Esophagus muscularis mucosa (tissue), 4 donors: ENCODE data around the gene GNL1. TPM values are rescaled to one million over a fixed set of nuclear protein-coding genes. Genes with fewer than 3 reads are reported as not detected.

ENCODE experiments used
- DNase-seq: peaks from one replicate; pipeline ENCODE4 v3.0.0-alpha.2; 2017; ENCODE audit errors: extremely low spot score
- H3K27ac ChIP-seq, 4 donors: fragments of 200-600 bp; sonication (generic); replicated peaks in 1 of 4; 1 replicate in 3 of 4; 2 replicates in 1 of 4; pipeline ENCODE4 v1.5.1; 2016 to 2019; ENCODE audit warnings: mild to moderate bottlenecking in 1 of 4
- H3K27me3 ChIP-seq, 4 donors: fragments of 200-600 bp; sonication (generic); one replicate each; pipeline versions ENCODE4 v1.5.1 to v1.6.0; 2016 to 2019
- H3K36me3 ChIP-seq, 4 donors: fragments of 200-600 bp; sonication (generic); one replicate each; pipeline ENCODE4 v1.5.1; 2016 to 2019
- H3K4me1 ChIP-seq, 4 donors: fragments of 200-600 bp; sonication (generic); one replicate each; pipeline ENCODE4 v1.5.1; 2016 to 2019
- H3K4me3 ChIP-seq, 4 donors: fragments of 200-600 bp; sonication (generic); 1 replicate in 2 of 4; 2 replicates in 2 of 4; pipeline ENCODE4 v1.5.1; 2016 to 2019; ENCODE audit warnings: mild to moderate bottlenecking in 4 of 4, moderate library complexity in 1 of 4
- H3K9me3 ChIP-seq, 4 donors: fragments of 200-600 bp; sonication (generic); 1 replicate in 3 of 4; 2 replicates in 1 of 4; pipeline ENCODE4 v1.5.1; 2016 to 2019
- CTCF ChIP-seq, 3 experiments: fragments of 200-600 bp in 2 of 3; fragments of 450-650 bp in 1 of 3; sonication (generic) in 2 of 3; IDR thresholded peaks; one replicate each; pipeline ENCODE4 v1.5.1; 2017 to 2019; ENCODE audit warnings: antibody characterized with exemption in 3 of 3, mild to moderate bottlenecking in 2 of 3, moderate library complexity in 1 of 3
- EP300 ChIP-seq: sonication (generic); formaldehyde crosslinking; IDR thresholded peaks from one replicate; pipeline ENCODE4 v1.6.1; 2017; ENCODE audit warnings: antibody characterized with exemption
- POLR2A ChIP-seq: fragments of 450-650 bp; IDR thresholded peaks from one replicate; pipeline ENCODE4 v1.6.1; 2017; ENCODE audit warnings: antibody characterized with exemption, moderate library complexity, mild to moderate bottlenecking, low read depth
- POLR2AphosphoS5 ChIP-seq, 2 donors: sonication (generic); formaldehyde crosslinking; IDR thresholded peaks; one replicate each; pipeline ENCODE4 v1.6.1; 2017; ENCODE audit warnings: antibody characterized with exemption in 2 of 2
- WGBS: methylation state at CpG from one replicate; pipeline ENCODE4 v1.1.5; 2018; 5-methylcytosine and 5-hydroxymethylcytosine counted together
- intact Hi-C: fragments of 100-400 bp; cut with DNase I; formaldehyde crosslinking; loops from one replicate; pipeline ENCODE4 v1.15.1; 2023
- small RNA-seq, 3 donors: library from RNA; depleted of rRNA; stranded (forward); fragments of <200 nt; gene quantifications; one replicate each; pipeline ENCODE3, GENCODE V24; 2016
- total RNA-seq, 4 donors: library from RNA; depleted of rRNA; stranded (reverse); fragments of >200 nt; gene quantifications; one replicate each; pipeline versions ENCODE4 v1.1.0 to v1.2.1, GENCODE V29; 2016

Gene GNL1
- total RNA-seq, 4 donors from 2014 or later, result 30.3 to 53.5 (median 36.1) TPM

GRCh38 chr6:30494291-30494861 is 61.9 kb downstream of the GNL1 start:
- Histone ChIP-seq H3K9me3 (no peaks in the 10 kb centered on the region), H3K27ac (no peak overlapping the region), H3K4me3 (no peak overlapping the region), H3K36me3 (peaks cover 9 to 46% (median 38%) of the 10 kb centered on the region in 4 donors), H3K4me1 (peaks cover 28 to 41% (median 32%) of the 10 kb centered on the region in 4 donors), H3K27me3 (no peaks in the 10 kb centered on the region)
- TF ChIP-seq CTCF (IDR thresholded peaks at IDR 0.05) (no peak), EP300 (no peak), POLR2A (no peak), POLR2AphosphoS5 (IDR thresholded peaks at IDR 0.05) (no peak)
- intact Hi-C loops, result no loop called here
- no peak for DNase-seq
- 89% methylated on average over 8 of the region's 8 CpGs for WGBS

GRCh38 chr6:30493643-30494250 is 62.5 kb downstream of the GNL1 start:
- 73% methylated on average over 8 of the region's 8 CpGs for WGBS
- intact Hi-C loops, result no loop called here

GRCh38 chr6:30491991-30492952 is 64.0 kb downstream of the GNL1 start:
- 76% methylated on average over 16 of the region's 16 CpGs for WGBS
- no peaks in the 10 kb centered on the region for H3K9me3 ChIP-seq
- intact Hi-C loops, result no loop called here
- peaks cover 31 to 43% (median 34%) of the 10 kb centered on the region in 4 donors for H3K4me1 ChIP-seq
- H3K27ac ChIP-seq, result peak overlapping the region in 2 of 4 donors; percentile 18 to 97
- H3K4me3 ChIP-seq, result peak overlapping the region; percentile 81 to 87 (median 86)
- H3K27me3 ChIP-seq, result no peaks in the 10 kb centered on the region
- DNase-seq, result no peak
- TF ChIP-seq EP300, result no peak
- no peak for TF ChIP-seq CTCF (IDR thresholded peaks at IDR 0.05)
- TF ChIP-seq POLR2A, result no peak
- TF ChIP-seq POLR2AphosphoS5 (IDR thresholded peaks at IDR 0.05), result no peak
- H3K36me3 ChIP-seq, result peaks cover 9 to 46% (median 38%) of the 10 kb centered on the region in 4 donors

More at GRCh38 chr6:30493643-30494250, 62.5 kb downstream of the GNL1 start:
- TF ChIP-seq EP300, result no peak
- no peak for TF ChIP-seq CTCF (IDR thresholded peaks at IDR 0.05)
- no peak for TF ChIP-seq POLR2A
- Histone ChIP-seq H3K36me3 (peaks cover 9 to 46% (median 38%) of the 10 kb centered on the region in 4 donors), H3K4me1 (peaks cover 31 to 44% (median 33%) of the 10 kb centered on the region in 4 donors), H3K27ac (no peak overlapping the region), H3K27me3 (no peaks in the 10 kb centered on the region), H3K4me3 (no peak overlapping the region), H3K9me3 (no peaks in the 10 kb centered on the region)
- DNase-seq, result no peak

Small RNA genes within 50 kb of the gene (small RNA-seq; reads per million reads assigned to genes)
- 1.1 to 3.5 (median 1.5) reads per million in 3 donors for gene MIR877

Other genes starting within 250 kb of the GNL1 start
- gene TRIM39, start 229.6 kb downstream of the GNL1 start, total RNA-seq, result 10 to 100 TPM; 17.4 to 24.5 (median 20.9) TPM
- 100 to 1,000 TPM in 2 of 4 donors, 10 to 100 TPM in 2; 78.1 to 149 (median 113) TPM for gene RPP21, start 211.3 kb downstream of the GNL1 start, total RNA-seq
- 100 to 1,000 TPM; 294 to 649 (median 523) TPM for gene HLA-E, start 67.0 kb downstream of the GNL1 start, total RNA-seq
- 10 to 100 TPM in 1 of 4 donors, 1 to 10 TPM in 3; 3.8 to 10.6 (median 4.5) TPM for gene PRR3, start 806 bp upstream of the GNL1 start, total RNA-seq
- gene ABCF1, start 15.0 kb upstream of the GNL1 start, total RNA-seq, result 10 to 100 TPM; 39.0 to 60.8 (median 51.4) TPM
- gene PPP1R10, start 60.8 kb upstream of the GNL1 start, total RNA-seq, result 10 to 100 TPM; 24.5 to 53.6 (median 37.9) TPM
- 10 to 100 TPM; 36.0 to 41.8 (median 40.0) TPM for gene MRPS18B, start 61.4 kb upstream of the GNL1 start, total RNA-seq
- gene ATAT1, start 70.4 kb upstream of the GNL1 start, total RNA-seq, result 1 to 10 TPM; 2.7 to 8.7 (median 5.1) TPM
- gene C6orf136, start 90.6 kb upstream of the GNL1 start, total RNA-seq, result 10 to 100 TPM in 3 of 4 donors, 1 to 10 TPM in 1; 8.0 to 28.2 (median 24.0) TPM
- 10 to 100 TPM; 20.3 to 41.1 (median 31.1) TPM for gene DHX16, start 116.5 kb upstream of the GNL1 start, total RNA-seq
- 100 to 1,000 TPM in 1 of 4 donors, 10 to 100 TPM in 3; 39.5 to 104 (median 59.8) TPM for gene PPP1R18, start 130.2 kb upstream of the GNL1 start, total RNA-seq
- gene NRM, start 134.5 kb upstream of the GNL1 start, total RNA-seq, result 10 to 100 TPM in 1 of 4 donors, 1 to 10 TPM in 3; 4.6 to 10.2 (median 6.2) TPM
- gene MDC1, start 160.8 kb upstream of the GNL1 start, total RNA-seq, result 10 to 100 TPM; 10.8 to 20.3 (median 13.1) TPM
- 100 to 1,000 TPM; 208 to 398 (median 272) TPM for gene TUBB, start 163.9 kb upstream of the GNL1 start, total RNA-seq
- 100 to 1,000 TPM; 115 to 214 (median 166) TPM for gene FLOT1, start 186.2 kb upstream of the GNL1 start, total RNA-seq
- gene IER3, start 188.1 kb upstream of the GNL1 start, total RNA-seq, result 10 to 100 TPM in 2 of 4 donors, 1 to 10 TPM in 2; 8.9 to 45.4 (median 11.0) TPM